Measurements from ENCODE around the gene COL9A3.
"Not testable (repeated sequence)": the region's sequence is repeated elsewhere in the genome, so short reads cannot be mapped to it uniquely, and the experiment has no call there.

Gene COL9A3

DNA sequence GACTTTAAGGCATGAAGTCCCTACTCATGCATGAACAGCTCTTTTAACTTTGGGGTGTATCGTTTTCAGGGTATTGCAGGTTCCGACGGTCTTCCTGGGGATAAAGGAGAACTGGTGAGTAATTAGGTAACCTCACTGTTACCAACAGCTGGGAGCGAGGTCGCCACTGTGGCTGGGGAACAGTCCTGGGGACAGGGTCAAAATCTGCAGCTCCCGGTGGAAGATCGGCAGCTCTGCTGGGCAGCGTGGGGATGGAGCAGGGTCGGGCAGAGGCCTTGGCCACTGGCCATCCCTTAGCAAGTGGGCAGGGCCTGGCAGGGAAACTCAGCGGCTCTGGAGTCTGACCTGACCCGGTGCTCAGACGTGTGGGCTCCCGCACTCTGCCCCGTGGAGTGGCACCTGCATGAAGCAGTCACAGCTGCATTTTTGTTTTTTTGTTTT is 16.1 kb downstream of the COL9A3 start:
- no peak for DNase-seq (ENCODE audit: low read depth in 3 of 3, low spot score in 1 of 3)

DNA sequence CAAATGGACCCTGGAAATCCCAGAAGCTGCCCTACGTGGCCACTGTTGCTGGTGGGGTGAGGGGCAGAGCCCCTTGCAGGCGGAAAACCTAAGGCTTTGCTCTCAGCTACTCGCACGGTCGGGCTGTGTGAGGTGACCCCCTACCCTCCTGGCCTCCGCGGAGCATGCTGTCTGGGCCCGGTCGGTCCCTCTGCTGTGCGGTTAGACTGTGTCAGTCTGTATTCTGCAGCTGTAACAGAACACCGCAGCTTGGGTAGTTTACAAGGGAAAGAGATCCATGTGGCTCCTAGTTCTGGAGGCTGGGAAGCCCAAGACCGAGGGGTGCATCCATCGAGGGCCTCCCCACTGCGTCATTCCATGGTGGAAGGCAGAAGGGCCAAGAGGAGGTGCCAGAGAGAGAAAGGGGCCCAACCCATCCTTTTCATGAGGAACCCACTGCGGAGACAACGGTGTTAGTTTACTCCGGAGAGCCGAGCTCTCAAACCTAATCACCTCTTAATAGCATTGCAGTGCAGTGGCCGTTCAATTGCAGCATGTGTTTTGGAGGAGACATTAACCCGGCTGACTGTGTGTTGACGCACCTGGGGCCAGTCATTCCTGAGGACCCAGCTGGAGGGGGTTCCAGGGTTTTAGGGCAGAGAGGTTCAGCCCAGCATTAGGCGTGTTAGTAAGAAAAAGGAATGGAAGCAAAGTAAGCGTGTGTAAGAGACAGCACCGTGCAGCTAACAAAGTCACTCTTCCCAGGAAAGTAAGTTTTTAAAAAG is 18.3 kb downstream of the COL9A3 start:
- no peak for DNase-seq (ENCODE audit: low read depth in 3 of 3, low spot score in 1 of 3)

DNA sequence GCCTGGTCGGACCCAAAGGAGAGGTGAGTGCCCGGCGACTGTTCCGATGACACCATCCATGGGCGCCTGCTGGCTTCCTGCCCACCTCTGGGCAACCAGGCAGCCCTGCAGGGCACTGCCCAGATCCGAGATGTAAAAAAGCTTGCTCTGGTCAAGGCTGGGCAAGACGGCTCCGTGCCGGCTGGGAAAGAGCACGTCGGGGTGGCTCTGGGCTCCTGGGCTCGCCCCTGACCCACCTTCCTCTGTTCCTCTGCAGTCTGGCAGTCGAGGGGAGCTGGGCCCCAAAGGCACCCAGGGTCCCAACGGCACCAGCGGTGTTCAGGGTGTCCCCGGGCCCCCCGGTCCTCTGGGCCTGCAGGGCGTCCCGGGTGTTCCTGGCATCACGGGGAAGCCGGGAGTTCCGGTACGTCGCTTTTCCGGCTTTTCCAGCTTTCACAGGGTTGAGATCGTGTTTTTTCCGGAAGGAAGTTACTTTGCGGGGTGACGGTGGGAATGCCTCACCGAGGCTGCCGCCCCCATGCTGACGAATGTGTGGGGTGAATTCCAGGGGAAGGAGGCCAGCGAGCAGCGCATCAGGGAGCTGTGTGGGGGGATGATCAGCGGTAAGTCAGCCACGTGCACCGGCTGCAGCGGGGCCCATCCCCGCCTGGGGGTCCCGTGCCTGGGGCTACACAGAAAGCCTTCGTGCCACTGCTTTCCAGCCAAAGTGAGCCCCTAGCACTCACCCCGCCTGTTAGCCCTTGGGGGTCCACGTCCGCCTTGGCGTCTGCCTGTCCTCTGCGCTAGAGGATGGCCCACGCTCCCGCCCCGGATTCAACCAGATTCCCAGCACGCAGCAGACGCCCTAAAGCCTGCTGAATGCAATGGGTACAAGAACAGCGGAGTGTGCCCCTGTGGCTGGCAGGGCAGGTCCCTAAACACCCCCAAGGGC is 19.3 kb downstream of the COL9A3 start:
- DNase-seq (ENCODE audit: low read depth in 3 of 3, low spot score in 1 of 3), result no peak

GRCh38 chr20:62836967-62837490 is 20.2 kb downstream of the COL9A3 start:
- DNase-seq (ENCODE audit: low read depth in 3 of 3, low spot score in 1 of 3), result no peak

DNA sequence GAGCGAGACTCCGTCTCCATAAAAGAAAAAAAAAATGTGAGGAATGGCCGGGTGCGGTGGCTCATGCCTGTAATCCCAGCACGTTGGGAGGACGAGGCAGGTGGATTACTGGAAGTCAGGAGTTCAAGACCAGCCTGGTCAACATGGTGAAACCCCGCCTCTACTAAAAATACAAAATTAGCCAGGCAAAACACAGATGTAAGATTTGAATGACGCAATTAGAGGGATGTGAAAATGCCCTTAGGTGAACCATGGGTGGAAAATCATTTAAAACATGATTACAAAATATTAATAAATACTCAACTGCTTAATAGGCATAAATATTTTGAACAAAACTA is 20.9 kb downstream of the COL9A3 start:
- no peak for DNase-seq (ENCODE audit: low read depth in 3 of 3, low spot score in 1 of 3)

- no peak for DNase-seq (ENCODE audit: low read depth in 3 of 3, low spot score in 1 of 3)
These were observed 21.5 kb downstream of the COL9A3 start for GRCh38 chr20:62838128-62838891.

DNA sequence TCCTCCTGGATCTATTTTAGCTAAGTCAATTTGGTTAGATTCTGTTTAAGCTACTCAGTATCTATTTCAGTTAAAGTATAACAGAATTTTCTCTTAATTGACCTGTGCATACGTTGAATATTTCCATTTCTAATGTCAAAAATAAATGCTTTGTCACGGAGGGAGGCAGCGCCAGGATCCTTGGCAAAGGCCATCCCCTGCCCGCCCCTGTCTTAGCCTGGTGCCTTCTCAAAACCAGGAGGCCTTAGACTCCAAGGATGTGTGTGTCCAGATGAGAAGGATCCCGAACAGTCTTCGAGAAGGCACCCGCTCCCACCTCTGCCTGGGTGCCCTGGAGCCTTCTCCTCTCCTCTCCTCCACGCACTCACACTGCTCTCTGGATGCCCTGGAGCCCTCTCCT is 22.4 kb downstream of the COL9A3 start:
- DNase-seq (ENCODE audit: low read depth in 3 of 3, low spot score in 1 of 3), result no peak

- no peak for DNase-seq (ENCODE audit: low read depth in 3 of 3, low spot score in 1 of 3)
These were observed 23.0 kb downstream of the COL9A3 start for GRCh38 chr20:62839816-62840215.

DNA sequence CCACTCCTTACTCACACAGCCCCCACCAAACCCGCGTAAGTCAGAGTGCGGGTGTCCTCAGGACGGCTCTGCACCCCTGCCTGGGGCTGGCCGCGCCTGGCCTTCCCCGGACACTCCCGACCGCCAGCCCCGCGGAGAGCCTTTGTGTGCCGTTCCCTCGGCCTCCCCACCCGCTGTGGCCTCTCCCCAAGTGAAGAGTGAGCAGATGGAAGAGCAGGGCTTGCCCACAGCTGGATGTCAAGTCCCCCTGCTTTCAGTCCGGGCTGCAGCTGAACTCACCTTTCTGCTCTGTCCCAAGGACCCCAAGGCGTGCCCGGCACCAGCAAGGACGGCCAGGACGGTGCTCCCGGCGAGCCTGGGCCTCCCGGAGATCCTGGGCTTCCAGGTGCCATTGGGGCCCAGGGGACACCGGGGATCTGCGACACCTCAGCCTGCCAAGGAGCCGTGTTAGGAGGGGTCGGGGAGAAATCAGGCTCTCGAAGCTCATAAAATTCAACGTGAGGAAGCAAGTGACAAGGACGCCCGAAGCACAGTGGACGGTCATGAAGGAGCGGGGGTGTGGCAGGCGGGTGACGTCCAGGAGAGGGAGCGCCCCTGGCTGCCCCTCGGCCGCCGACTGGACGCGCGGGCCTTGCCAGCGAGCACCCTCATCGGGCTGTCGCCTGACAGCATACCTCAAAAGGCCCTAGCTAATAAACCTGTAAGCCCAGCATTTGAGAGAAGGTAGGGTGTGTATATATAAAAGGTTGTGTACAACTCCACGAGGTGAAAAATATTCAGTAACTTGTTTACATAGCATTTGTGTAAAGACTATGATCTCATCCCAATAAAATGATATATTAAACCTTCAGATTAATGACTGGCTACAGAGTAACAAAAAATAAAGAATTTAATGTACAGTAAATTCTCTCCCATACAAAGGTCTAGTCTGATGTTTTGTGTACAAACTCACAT is 23.7 kb downstream of the COL9A3 start:
- DNase-seq (ENCODE audit: low read depth in 3 of 3, low spot score in 1 of 3), result no peak

- no peak for DNase-seq (ENCODE audit: low read depth in 3 of 3, low spot score in 1 of 3)
These were observed 24.9 kb downstream of the COL9A3 start for GRCh38 chr20:62841705-62842212.

- DNase-seq (ENCODE audit: low read depth in 3 of 3, low spot score in 1 of 3), result no peak
These were observed 26.8 kb downstream of the COL9A3 start for GRCh38 chr20:62843656-62844055.

DNA sequence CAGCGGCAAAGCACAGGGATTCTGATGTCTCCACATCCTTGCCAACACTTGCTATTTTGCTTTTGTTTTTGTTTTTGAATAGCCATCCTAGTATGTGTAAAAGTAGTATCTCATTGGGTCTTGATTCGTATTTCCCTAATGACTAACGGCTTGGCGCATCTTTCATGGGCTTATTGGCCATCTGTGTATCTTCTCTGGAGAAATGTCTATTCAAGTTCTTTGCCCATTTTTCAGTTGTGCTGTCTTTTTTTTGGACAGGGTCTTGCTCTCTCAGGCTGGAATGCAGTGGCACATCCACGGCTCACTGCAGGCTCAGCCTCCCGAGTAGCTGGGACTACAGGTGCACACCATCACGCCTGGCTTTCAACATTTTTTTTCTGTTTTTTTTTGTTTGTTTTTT is 27.3 kb downstream of the COL9A3 start:
- no peak for DNase-seq (ENCODE audit: low read depth in 3 of 3, low spot score in 1 of 3)

DNA sequence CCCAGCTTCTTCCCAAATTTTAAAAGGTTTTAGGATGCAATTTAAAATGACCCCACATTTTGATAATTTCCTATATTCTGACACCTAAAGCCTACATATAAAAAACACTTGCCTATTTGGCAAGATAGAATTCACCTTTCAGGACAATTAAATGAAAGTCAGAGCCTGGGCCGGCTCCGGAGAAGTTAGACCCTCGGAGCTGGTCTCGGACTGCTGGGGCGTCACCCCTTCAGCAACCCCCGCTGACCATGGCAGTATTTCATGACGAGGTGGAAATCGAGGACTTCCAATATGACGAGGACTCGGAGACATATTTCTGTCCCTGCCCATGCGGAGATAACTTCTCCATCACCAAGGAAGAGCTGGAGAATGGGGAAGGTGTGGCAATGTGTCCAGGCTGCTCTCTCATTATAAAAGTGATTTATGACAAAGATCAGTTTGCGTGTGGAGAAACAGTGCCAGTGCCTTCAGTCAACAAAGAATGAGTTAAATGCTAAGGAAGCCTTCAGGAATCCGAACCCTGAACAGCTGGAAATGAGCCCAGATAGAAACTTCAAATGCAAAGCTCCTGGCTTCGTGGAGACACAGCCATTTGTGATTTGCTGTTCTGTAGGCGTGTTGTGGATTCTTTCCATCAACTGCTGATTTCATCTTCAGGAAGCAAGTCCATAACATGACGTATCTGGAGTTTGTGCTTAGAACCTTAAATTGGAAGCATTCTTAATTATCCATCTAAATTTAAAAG is 28.7 kb downstream of the COL9A3 start:
- no peak for DNase-seq (ENCODE audit: low read depth in 3 of 3, low spot score in 1 of 3)

GRCh38 chr20:62846166-62846890 is 29.5 kb downstream of the COL9A3 start:
- DNase-seq (ENCODE audit: low read depth in 3 of 3, low spot score in 1 of 3), result no peak

DNA sequence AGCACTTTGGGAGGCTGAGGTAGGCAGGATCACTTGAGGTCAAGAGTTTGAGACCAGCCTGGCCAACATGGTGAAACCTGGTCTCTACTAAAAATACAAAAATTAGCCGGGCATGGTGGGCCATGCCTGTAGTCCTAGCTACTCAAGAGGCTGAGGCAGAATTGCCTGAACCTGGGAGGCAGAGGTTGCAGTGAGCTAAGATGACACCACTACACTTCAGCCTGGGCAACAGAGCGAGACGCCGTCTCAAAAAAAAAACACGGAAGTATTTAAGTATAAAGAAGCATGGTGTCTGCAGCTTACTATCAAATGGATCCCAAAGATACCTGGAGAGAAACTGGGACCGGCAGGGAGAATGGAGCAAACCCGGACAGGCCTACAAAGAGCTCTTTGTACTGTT is 32.1 kb downstream of the COL9A3 start:
- DNase-seq (ENCODE audit: low read depth in 3 of 3, low spot score in 1 of 3), result not testable (repeated sequence)

DNA sequence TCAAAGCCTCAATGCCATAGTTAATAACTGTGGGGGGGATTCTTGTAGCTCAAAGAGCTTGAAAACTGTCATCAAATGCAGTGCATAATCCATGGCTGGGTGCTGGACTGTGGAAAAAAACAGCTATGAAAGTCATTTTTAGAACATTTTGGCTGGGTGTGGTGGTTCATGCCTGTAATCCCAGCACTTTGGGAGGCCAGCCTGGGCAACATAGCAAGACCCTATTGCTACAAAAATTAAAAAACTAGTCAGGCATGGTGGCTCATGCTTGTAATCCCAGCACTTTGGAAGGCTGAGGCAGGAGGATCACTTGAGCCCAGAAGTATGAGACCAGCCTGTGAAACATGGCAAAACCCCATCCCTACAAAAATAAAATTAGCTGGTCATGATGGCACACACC is 32.6 kb downstream of the COL9A3 start:
- no peak for DNase-seq (ENCODE audit: low read depth in 3 of 3, low spot score in 1 of 3)

DNA sequence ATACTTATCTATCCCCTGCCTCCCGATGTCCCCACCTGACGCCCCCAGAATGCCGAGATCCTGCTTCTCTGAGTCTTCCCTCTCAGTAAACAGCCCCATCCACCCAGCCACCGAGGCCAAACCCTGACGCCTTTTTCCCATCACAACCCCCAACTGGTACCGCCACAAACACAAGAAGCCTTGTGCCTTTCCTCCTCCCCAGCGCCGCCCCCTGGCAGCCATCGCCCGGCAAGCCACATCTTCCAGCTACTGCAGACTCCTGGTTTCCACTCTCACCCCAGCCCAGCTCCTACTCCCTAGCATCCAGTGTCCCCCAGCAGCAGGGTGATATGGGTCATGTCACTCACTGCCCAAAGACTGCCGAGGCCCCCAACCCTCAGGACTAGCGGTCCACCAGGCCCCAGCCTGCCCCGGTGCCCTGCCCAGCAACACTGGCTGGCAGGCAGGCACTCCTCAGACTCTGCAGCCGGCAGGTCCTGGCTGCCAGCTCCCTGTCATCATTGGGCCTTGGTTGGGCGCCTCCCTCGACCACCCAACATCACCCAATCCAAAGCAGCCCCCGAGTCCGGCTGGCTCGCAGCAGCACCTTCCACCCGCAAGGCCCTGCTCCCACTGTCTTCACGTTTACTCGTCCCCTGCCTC is 33.6 kb downstream of the COL9A3 start:
- no peak for DNase-seq (ENCODE audit: low read depth in 3 of 3, low spot score in 1 of 3)

GRCh38 chr20:62852196-62852595 is 35.3 kb downstream of the COL9A3 start:
- no peak for DNase-seq (ENCODE audit: low read depth in 3 of 3, low spot score in 1 of 3)
